Keratinocyte (primary cell): ENCODE data around the gene LYPD6B. TPM values are rescaled to one million over a fixed set of nuclear protein-coding genes. Genes with fewer than 3 reads are reported as not detected.
A peak's percentile ranks its signal among the peaks of the same experiment; 100 is the strongest.

ENCODE experiments used
- DNase-seq: peaks from one replicate; pipeline ENCODE4 v3.0.0-alpha.2; 2011; ENCODE audit warnings: low read depth, missing footprints, low spot score
- FAIRE-seq: peaks from 2 replicates; lab custom pipeline; 2011; peaks lifted over from hg19 to GRCh38; lab: Jason Lieb, UNC
- H2AFZ ChIP-seq: 2 replicates; pipeline ENCODE4 v1.6.0; 2012; ENCODE audit warnings: low read length, control low read depth, inconsistent platforms; ENCODE audit not compliant: control insufficient read depth
- H3K27ac ChIP-seq: 2 replicates; pipeline ENCODE4 v1.5.1; 2011; ENCODE audit warnings: low read length; ENCODE audit not compliant: control insufficient read depth, insufficient read depth
- H3K27me3 ChIP-seq: 3 replicates; pipeline ENCODE4 v1.6.0; 2011; ENCODE audit warnings: low read length; ENCODE audit not compliant: control insufficient read depth, insufficient read depth; ENCODE audit errors: extremely low read depth
- H3K36me3 ChIP-seq, 2 experiments: 2 replicates in 1 of 2; 3 replicates in 1 of 2; pipeline ENCODE4 v1.5.1; 2011; ENCODE audit warnings: low read length in 2 of 2, mild to moderate bottlenecking in 1 of 2; ENCODE audit not compliant: control insufficient read depth in 2 of 2, insufficient read depth in 2 of 2; ENCODE audit errors: extremely low read depth in 1 of 2
- H3K4me1 ChIP-seq: 3 replicates; pipeline ENCODE4 v1.5.1; 2011; ENCODE audit warnings: low read length; ENCODE audit not compliant: control insufficient read depth, insufficient read depth; ENCODE audit errors: extremely low read depth
- H3K4me2 ChIP-seq: 3 replicates; pipeline ENCODE4 v1.6.0; 2011; ENCODE audit warnings: low read depth, low read length; ENCODE audit not compliant: control insufficient read depth, insufficient read depth; ENCODE audit errors: extremely low read depth
- H3K4me3 ChIP-seq, 3 experiments: fragments of 200-600 bp in 1 of 3; sonication (generic) in 1 of 3; 2 replicates in 2 of 3; 3 replicates in 1 of 3; pipeline ENCODE4 v1.5.1; 2011 to 2016; ENCODE audit warnings: low read length in 3 of 3, mild to moderate bottlenecking in 3 of 3, control low read depth in 2 of 3, inconsistent platforms in 1 of 3, low read depth in 1 of 3, mixed read lengths in 1 of 3, mixed run types in 1 of 3, moderate library complexity in 1 of 3; ENCODE audit not compliant: control insufficient read depth in 2 of 3, insufficient read depth in 2 of 3; ENCODE audit errors: extremely low read depth in 1 of 3
- H3K79me2 ChIP-seq: 2 replicates; pipeline ENCODE4 v1.6.0; 2012; ENCODE audit warnings: low read length; ENCODE audit not compliant: control insufficient read depth, insufficient read depth
- H3K9ac ChIP-seq: 3 replicates; pipeline ENCODE4 v1.6.0; 2011; ENCODE audit warnings: low read length; ENCODE audit not compliant: control insufficient read depth, insufficient read depth; ENCODE audit errors: extremely low read depth
- H3K9me1 ChIP-seq: 3 replicates; pipeline ENCODE4 v1.6.0; 2011; ENCODE audit warnings: low read length; ENCODE audit not compliant: control insufficient read depth, insufficient read depth; ENCODE audit errors: extremely low read depth
- H3K9me3 ChIP-seq: 2 replicates; pipeline ENCODE4 v1.5.1; 2012; ENCODE audit warnings: low read depth, low read length; ENCODE audit not compliant: control insufficient read depth
- H4K20me1 ChIP-seq: 3 replicates; pipeline ENCODE4 v1.6.0; 2011; ENCODE audit warnings: low read length; ENCODE audit not compliant: control insufficient read depth, insufficient read depth; ENCODE audit errors: extremely low read depth
- EZH2 ChIP-seq: IDR thresholded peaks from one replicate; pipeline ENCODE4 v1.6.1; 2012; ENCODE audit warnings: inconsistent platforms, mild to moderate bottlenecking, low read length, moderate library complexity
- dilution Hi-C: fragments of 300-500 bp; cut with MboI; formaldehyde crosslinking; loops from one replicate; pipeline ENCODE4 v1.7.0; 2020; ENCODE audit warnings: low sequenced_read_pairs; ENCODE audit not compliant: extremely low pct_ligation_motif_present
- polyA plus RNA-seq, 5 experiments: library from polyadenylated mRNA; depleted of rRNA in 3 of 5; stranded (reverse) in 3 of 5; stranded (forward) in 1 of 5; unstranded in 1 of 5; fragments of >200 nt; gene quantifications; 1 replicate in 1 of 5; 2 replicates in 3 of 5; 3 replicates in 1 of 5; pipeline versions ENCODE4 v1.2.1 to v1.2.3, GENCODE V29; 2011 to 2012; ENCODE audit warnings: missing spikeins in 2 of 5, low read depth in 1 of 5, low replicate concordance in 1 of 5
- TF ChIP-seq, protein P1 (sequence below), 3 experiments: IDR thresholded peaks in 1 of 3; conservative IDR thresholded peaks in 1 of 3; optimal IDR thresholded peaks in 1 of 3; 2 replicates in 2 of 3; 3 replicates in 1 of 3; pipeline versions ENCODE3 to v1.5.1; 2011; ENCODE audit warnings: low read length in 3 of 3, mild to moderate bottlenecking in 3 of 3, moderate library complexity in 2 of 3, control low read depth in 1 of 3, inconsistent platforms in 1 of 3; ENCODE audit not compliant: insufficient read depth in 2 of 3; ENCODE audit errors: extremely low read depth in 1 of 3

LYPD6B gene
- polyA plus RNA-seq, 1 donor (not counting 4 experiments of a cell fraction or from before 2014, with no cell fraction given) = 24.7 TPM

DNA sequence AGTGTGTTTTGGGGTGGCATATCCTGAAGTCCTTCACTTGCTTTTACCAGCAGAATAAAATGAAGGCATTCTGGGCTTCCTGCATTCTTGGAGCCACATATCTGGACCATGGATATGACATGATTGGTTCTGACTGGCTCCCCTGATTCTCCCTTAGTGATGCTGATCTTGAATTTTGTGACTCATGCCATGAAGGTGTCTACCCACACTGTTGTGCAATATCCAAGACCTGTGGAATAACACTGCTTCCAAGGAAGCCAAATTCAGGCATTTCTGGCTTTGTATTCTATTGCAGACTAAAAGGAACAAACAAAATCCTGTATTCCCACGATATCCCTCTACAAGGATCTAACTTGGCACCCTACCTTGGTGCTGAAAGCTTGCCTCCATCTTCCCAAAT, 125.8 kb downstream of the LYPD6B start:
- no peak overlapping the region for H3K4me2 ChIP-seq
- H4K20me1 ChIP-seq = no peaks in the 10 kb centered on the region
- no peaks in the 10 kb centered on the region for H3K79me2 ChIP-seq
- H3K4me3 ChIP-seq = no peak overlapping the region
- no peak for TF ChIP-seq EZH2
- TF ChIP-seq, protein P1, sequence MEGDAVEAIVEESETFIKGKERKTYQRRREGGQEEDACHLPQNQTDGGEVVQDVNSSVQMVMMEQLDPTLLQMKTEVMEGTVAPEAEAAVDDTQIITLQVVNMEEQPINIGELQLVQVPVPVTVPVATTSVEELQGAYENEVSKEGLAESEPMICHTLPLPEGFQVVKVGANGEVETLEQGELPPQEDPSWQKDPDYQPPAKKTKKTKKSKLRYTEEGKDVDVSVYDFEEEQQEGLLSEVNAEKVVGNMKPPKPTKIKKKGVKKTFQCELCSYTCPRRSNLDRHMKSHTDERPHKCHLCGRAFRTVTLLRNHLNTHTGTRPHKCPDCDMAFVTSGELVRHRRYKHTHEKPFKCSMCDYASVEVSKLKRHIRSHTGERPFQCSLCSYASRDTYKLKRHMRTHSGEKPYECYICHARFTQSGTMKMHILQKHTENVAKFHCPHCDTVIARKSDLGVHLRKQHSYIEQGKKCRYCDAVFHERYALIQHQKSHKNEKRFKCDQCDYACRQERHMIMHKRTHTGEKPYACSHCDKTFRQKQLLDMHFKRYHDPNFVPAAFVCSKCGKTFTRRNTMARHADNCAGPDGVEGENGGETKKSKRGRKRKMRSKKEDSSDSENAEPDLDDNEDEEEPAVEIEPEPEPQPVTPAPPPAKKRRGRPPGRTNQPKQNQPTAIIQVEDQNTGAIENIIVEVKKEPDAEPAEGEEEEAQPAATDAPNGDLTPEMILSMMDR (optimal IDR thresholded peaks at IDR 0.05 in 1 of 3, IDR thresholded peaks at IDR 0.05 in 1 of 3, conservative IDR thresholded peaks at IDR 0.05 in 1 of 3; ENCODE audit: extremely low read depth in 1 of 3, insufficient read depth in 2 of 3, low read length in 3 of 3) = no peak
- H3K9ac ChIP-seq = no peak overlapping the region
- H3K4me1 ChIP-seq = peaks cover 36% of the 10 kb centered on the region
- no peaks in the 10 kb centered on the region for H3K36me3 ChIP-seq
- H3K27ac ChIP-seq = no peak overlapping the region
- no peaks in the 10 kb centered on the region for H3K27me3 ChIP-seq
- FAIRE-seq = peak; percentile 77
- DNase-seq = peak; percentile 23
- H3K9me1 ChIP-seq = no peaks in the 10 kb centered on the region
- dilution Hi-C loops = no loop called here
- H2AFZ ChIP-seq = no peak overlapping the region
- H3K9me3 ChIP-seq = no peaks in the 10 kb centered on the region

DNA sequence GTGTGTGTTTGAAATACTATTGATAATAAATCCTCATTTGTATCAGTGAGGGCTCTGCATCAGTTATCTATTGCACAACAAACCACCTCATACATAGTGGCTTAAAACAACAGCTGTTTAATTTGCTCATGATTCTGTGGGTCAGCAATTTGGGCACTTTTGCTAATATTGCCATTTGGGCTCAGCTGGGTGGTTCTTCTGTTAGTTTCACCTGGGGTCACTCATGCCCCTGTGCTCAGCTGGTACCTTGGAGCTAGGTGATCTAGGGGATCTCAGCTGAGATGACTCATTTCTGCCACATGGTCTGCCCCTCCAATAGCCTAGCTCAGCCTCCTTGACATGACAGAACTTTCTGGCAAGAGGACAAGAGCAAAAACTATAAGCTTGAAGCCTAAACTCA, 126.3 kb downstream of the LYPD6B start:
- H3K4me1 ChIP-seq = peaks cover 41% of the 10 kb centered on the region
- H3K9me1 ChIP-seq = no peaks in the 10 kb centered on the region
- no peak overlapping the region for H3K9ac ChIP-seq
- H3K36me3 ChIP-seq = no peaks in the 10 kb centered on the region
- DNase-seq (no peak), FAIRE-seq (no peak)
- no peak overlapping the region for H3K27ac ChIP-seq
- TF ChIP-seq, protein P1 (optimal IDR thresholded peaks at IDR 0.05 in 1 of 3, IDR thresholded peaks at IDR 0.05 in 1 of 3, conservative IDR thresholded peaks at IDR 0.05 in 1 of 3; ENCODE audit: extremely low read depth in 1 of 3, insufficient read depth in 2 of 3, low read length in 3 of 3) = no peak
- TF ChIP-seq EZH2 = no peak
- no peaks in the 10 kb centered on the region for H3K9me3 ChIP-seq
- H4K20me1 ChIP-seq = no peaks in the 10 kb centered on the region
- H3K4me2 ChIP-seq = no peak overlapping the region
- no peaks in the 10 kb centered on the region for H3K79me2 ChIP-seq
- no peak overlapping the region for H2AFZ ChIP-seq
- dilution Hi-C loops = no loop called here
- no peak overlapping the region for H3K4me3 ChIP-seq
- H3K27me3 ChIP-seq = no peaks in the 10 kb centered on the region
